GM12878 (cell line): ENCODE results near the gene NDUFV3. TPM values are rescaled to one million over a fixed set of nuclear protein-coding genes. Genes with fewer than 3 reads are reported as not detected.
"Not testable (repeated sequence)": the region's sequence is repeated elsewhere in the genome, so short reads cannot be mapped to it uniquely, and the experiment has no call there.

Experiments used
- ATAC-seq: fragments of 200-7000 bp; cut with Tn5 transposase; 3 replicates; pipeline ENCODE4 v1.9.1; 2020; ENCODE audit warnings: mild to moderate bottlenecking, moderate library complexity
- BruUV-seq: library from RNA; stranded (reverse); fragments of 400-500 nt; replicated peaks from 2 replicates; lab custom pipeline; 2021; lab: Mats Ljungman, UMichigan
- CTCF ChIA-PET: fragments of 300-600 bp; sonication (Branson Sonifier 250); formaldehyde crosslinking; extraction: SDS; loops from one replicate; lab custom pipeline; 2021; ENCODE audit warnings: inconsistent platforms; lab: Yijun Ruan, JAX
- POLR2A ChIA-PET: fragments of 350-600 bp; formaldehyde crosslinking; extraction: SDS; loops from one replicate; lab custom pipeline; 2021; ENCODE audit warnings: inconsistent platforms; lab: Charles Lee
- RAD21 ChIA-PET: fragments of 300-600 bp; sonication (Branson Sonifier 250); formaldehyde crosslinking; loops from one replicate; lab custom pipeline; 2023; ENCODE audit warnings: antibody characterized with exemption; ENCODE audit not compliant: unreplicated experiment; lab: Charles Lee
- SMC1A ChIA-PET: fragments of 300-600 bp; sonication (Branson Sonifier 250); formaldehyde crosslinking; loops from one replicate; lab custom pipeline; 2023; ENCODE audit not compliant: unreplicated experiment, uncharacterized antibody; lab: Charles Lee
- DNase-seq: peaks from one replicate; pipeline ENCODE4 v3.0.0-alpha.2; 2011; ENCODE audit warnings: low read depth, low spot score
- FAIRE-seq: peaks from 3 replicates; lab custom pipeline; 2011; peaks lifted over from hg19 to GRCh38; lab: Jason Lieb, UNC
- H2AFZ ChIP-seq: 2 replicates; pipeline ENCODE4 v1.6.0; 2011; ENCODE audit warnings: low read depth, low read length, control low read depth; ENCODE audit not compliant: control insufficient read depth
- H3K27ac ChIP-seq: 2 replicates; pipeline ENCODE4 v1.5.1; 2011; ENCODE audit warnings: control low read depth; ENCODE audit not compliant: control insufficient read depth, insufficient read depth
- H3K27me3 ChIP-seq, 2 experiments: replicated peaks in 1 of 2; 2 replicates each; pipeline versions ENCODE4 v1.6.0 to v1.6.1; 2011; ENCODE audit warnings: low read length in 1 of 2; ENCODE audit not compliant: control insufficient read depth in 2 of 2, insufficient read depth in 2 of 2
- H3K36me3 ChIP-seq, 2 experiments: 2 replicates each; pipeline ENCODE4 v1.5.1; 2011; ENCODE audit warnings: low read length in 1 of 2; ENCODE audit not compliant: control insufficient read depth in 2 of 2, insufficient read depth in 2 of 2
- H3K4me1 ChIP-seq: 2 replicates; pipeline ENCODE4 v1.6.1; 2011; ENCODE audit warnings: mild to moderate bottlenecking, low read length, moderate library complexity, mixed read lengths; ENCODE audit not compliant: control insufficient read depth, insufficient read depth
- H3K4me2 ChIP-seq: 2 replicates; pipeline ENCODE4 v1.6.0; 2011; ENCODE audit warnings: control low read depth; ENCODE audit not compliant: control insufficient read depth, insufficient read depth
- H3K4me3 ChIP-seq: fragments of 200-600 bp; sonication (generic); 2 replicates; pipeline ENCODE4 v1.5.1; 2016
- H3K79me2 ChIP-seq: 2 replicates; pipeline ENCODE4 v1.6.0; 2011; ENCODE audit warnings: low read length; ENCODE audit not compliant: control insufficient read depth, insufficient read depth
- H3K9ac ChIP-seq: 2 replicates; pipeline ENCODE4 v1.8.0; 2011; ENCODE audit warnings: low read length, control low read depth, mixed read lengths; ENCODE audit not compliant: control insufficient read depth, insufficient read depth
- H3K9me3 ChIP-seq: replicated peaks from 3 replicates; pipeline ENCODE4 v1.5.1; 2011; ENCODE audit warnings: mild to moderate bottlenecking, low read length; ENCODE audit not compliant: control insufficient read depth, insufficient read depth
- H4K20me1 ChIP-seq: 2 replicates; pipeline ENCODE4 v1.6.0; 2011; ENCODE audit not compliant: control insufficient read depth, insufficient read depth
- WGBS: methylation state at CpG from one replicate; pipeline ENCODE4 v1.1.6; 2016; ENCODE audit warnings: low lambda C conversion rate; ENCODE audit not compliant: insufficient replicate concordance, insufficient coverage; ENCODE audit errors: missing lambda C conversion rate; 5-methylcytosine and 5-hydroxymethylcytosine counted together
- in situ Hi-C: fragments of 300-500 bp; cut with MboI; formaldehyde crosslinking; loops from 9 replicates; pipeline ENCODE4 v1.14.3; 2018; ENCODE audit warnings: mixed read lengths
- intact Hi-C: fragments of 100-400 bp; cut with micrococcal nuclease; formaldehyde crosslinking; loops from one replicate; pipeline ENCODE4 v1.14.2; 2022; ENCODE audit not compliant: unreplicated experiment
- polyA plus RNA-seq, 11 experiments: library from polyadenylated mRNA; depleted of rRNA in 4 of 11; unstranded in 6 of 11; stranded (reverse) in 5 of 11; fragments of >200 nt; fragmentation: Nextera tagmentation in 4 of 11; fragmentation: Illumina TruSeq in 1 of 11; extraction: Ambion mirVana in 4 of 11; extraction: Trizol in 1 of 11; gene quantifications; 1 replicate in 1 of 11; 2 replicates in 10 of 11; pipeline versions ENCODE4 v1.2.1 to v1.2.3, GENCODE V29; 2011 to 2016; ENCODE audit warnings: inconsistent platforms in 2 of 11, missing spikeins in 2 of 11, low read depth in 1 of 11
- total RNA-seq, 4 experiments: library from RNA; depleted of rRNA in 3 of 4; stranded (reverse); fragments of >200 nt in 3 of 4; fragmentation: Illumina TruSeq in 1 of 4; extraction: Trizol in 1 of 4; gene quantifications; 2 replicates each; pipeline versions ENCODE4 v1.2.1 to v1.2.3, GENCODE V29; 2013 to 2021

The NDUFV3 gene
- total and polyA plus RNA-seq, 10 of the 15 experiments (the other 5 are each of a cell fraction or from before 2014, with no cell fraction given) = 7.0 to 44.7 (median 29.9) TPM

DNA sequence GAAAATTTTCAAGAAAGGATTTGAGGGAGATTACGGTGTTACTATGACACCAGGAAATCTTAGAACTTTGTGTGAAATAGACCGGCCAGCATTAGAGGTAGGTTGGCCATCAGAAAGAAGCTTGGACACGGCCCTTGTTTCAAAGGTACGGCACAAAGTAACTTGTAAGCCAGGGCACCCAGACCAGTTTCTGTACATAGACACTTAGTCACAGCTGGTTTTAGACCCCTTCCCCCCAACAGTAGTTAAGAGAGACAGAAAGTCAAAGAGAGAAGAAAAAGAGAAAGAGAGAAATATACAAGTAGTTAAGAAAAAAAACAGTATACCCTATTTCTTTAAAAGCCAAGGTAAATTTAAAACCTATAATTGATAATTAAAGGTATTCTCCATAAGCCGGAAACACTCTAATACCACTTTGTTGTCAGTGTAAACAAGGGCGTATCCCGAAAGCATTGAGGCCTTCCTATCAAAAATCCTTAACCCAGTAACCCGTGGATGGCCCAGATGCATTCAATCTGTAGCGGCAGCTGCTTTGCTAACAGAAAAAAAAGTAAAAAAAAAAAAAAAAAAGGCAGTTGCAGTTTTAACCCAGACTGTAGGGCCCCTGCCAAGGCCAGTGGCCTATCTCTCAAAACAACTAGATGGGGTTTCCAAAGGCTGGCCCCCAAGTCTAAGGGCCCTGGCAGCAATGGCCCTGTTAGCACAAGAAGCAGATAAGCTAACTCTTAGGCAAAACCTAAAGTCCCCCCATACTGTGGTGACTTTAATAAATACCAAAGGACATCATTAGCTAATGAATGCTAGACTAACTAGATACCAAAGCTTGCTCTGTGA lies 40.2 kb downstream of the NDUFV3 start:
- DNase-seq, H3K27ac ChIP-seq, CTCF ChIA-PET, H3K4me3 ChIP-seq, SMC1A ChIA-PET, intact Hi-C loops, H3K79me2 ChIP-seq, BruUV-seq, H3K9me3 ChIP-seq, H3K4me2 ChIP-seq, H3K27me3 ChIP-seq, RAD21 ChIA-PET, POLR2A ChIA-PET, H3K36me3 ChIP-seq, FAIRE-seq, H4K20me1 ChIP-seq, H3K9ac ChIP-seq, ATAC-seq, H2AFZ ChIP-seq: not testable (repeated sequence)
- 96% methylated on average over 8 of the region's 9 CpGs for WGBS
- in situ Hi-C loops = loop anchor here (10.0 kb wide), 1 partner anchor 721 kb away; the partner anchor contains the start of genes HSF2BP and RRP1B
- H3K4me1 ChIP-seq = peaks cover 24% of the 10 kb centered on the region

DNA sequence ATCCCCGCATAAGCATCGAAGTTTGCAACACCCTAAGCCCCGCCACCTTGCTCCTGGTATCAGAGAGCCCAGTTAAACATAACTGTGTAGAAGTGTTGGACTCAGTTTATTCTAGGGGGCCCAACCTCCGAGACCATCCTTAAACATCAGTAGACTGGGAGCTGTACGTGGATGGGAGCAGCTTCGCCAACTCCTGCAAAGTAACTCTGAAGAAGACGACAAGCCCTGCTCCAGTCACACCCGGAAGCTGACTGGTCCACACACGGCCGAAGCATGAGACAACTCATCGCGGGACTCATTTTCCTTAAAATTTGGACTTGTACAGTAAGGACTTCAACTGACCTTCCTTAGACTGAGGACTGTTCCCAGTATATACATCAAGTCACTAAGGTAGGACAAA lies 40.9 kb downstream of the NDUFV3 start:
- H3K27me3 ChIP-seq, H2AFZ ChIP-seq, SMC1A ChIA-PET, H3K36me3 ChIP-seq, CTCF ChIA-PET, intact Hi-C loops, H4K20me1 ChIP-seq, H3K79me2 ChIP-seq, POLR2A ChIA-PET, H3K27ac ChIP-seq, FAIRE-seq, H3K4me2 ChIP-seq, BruUV-seq, H3K9ac ChIP-seq, ATAC-seq, H3K4me3 ChIP-seq, H3K9me3 ChIP-seq, DNase-seq: not testable (repeated sequence)
- WGBS = 93% methylated on average over 12 of the region's 12 CpGs
- H3K4me1 ChIP-seq = peaks cover 24% of the 10 kb centered on the region
- RAD21 ChIA-PET = interaction anchor here (0.8 kb wide), 1 partner anchor 11 kb away, joined by 3 read pairs; no protein-coding TSS in a partner anchor
- in situ Hi-C loops = loop anchor here (10.0 kb wide), 1 partner anchor 721 kb away; the partner anchor contains the start of genes HSF2BP and RRP1B

DNA sequence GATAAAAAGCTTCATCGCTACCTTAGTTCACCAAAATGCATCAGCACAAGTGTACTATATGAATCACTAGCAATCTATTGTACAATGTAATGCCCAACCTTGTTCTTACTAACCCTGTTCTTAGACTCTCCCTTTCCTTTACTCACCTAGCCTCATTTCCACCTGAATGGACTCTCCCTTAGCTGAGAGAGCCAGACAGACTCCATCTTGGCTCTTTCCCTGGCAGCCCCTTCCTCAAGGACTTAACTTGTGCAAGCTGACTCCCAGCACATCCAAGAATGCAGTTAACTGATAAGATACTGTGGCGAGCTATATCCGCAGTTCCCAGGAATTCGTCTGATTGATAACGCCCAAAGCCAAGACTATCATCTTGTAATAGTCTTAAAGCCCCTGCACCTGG lies 43.3 kb downstream of the NDUFV3 start:
- ATAC-seq, CTCF ChIA-PET, FAIRE-seq, H3K79me2 ChIP-seq, H3K9ac ChIP-seq, H3K36me3 ChIP-seq, H4K20me1 ChIP-seq, intact Hi-C loops, BruUV-seq, RAD21 ChIA-PET, DNase-seq, H3K4me2 ChIP-seq, H3K27me3 ChIP-seq, H3K9me3 ChIP-seq, H2AFZ ChIP-seq, H3K4me3 ChIP-seq, H3K27ac ChIP-seq: not testable (repeated sequence)
- POLR2A ChIA-PET = interaction anchor here (1.6 kb wide), 1 partner anchor 44 kb away, joined by 3 read pairs; the partner anchor contains the start of gene NDUFV3
- in situ Hi-C loops = loop anchor here (10.0 kb wide), 1 partner anchor 718 kb away; the partner anchor contains the start of genes HSF2BP and RRP1B
- peaks cover 24% of the 10 kb centered on the region for H3K4me1 ChIP-seq
- SMC1A ChIA-PET = interaction anchor here (1.4 kb wide), 1 partner anchor 11 kb away, joined by 3 read pairs; the partner anchor contains the start of gene ERVH48-1
- WGBS = 56% methylated on average over 5 of the region's 5 CpGs
